Right lobe of liver (tissue), 6 donors: ENCODE data around the gene A4GALT. TPM values are rescaled to one million over a fixed set of nuclear protein-coding genes. Genes with fewer than 3 reads are reported as not detected.
A peak's percentile ranks its signal among the peaks of the same experiment; 100 is the strongest.

Experiments
- ATAC-seq, 4 donors: fragments of 200-7000 bp; cut with Tn5 transposase; one replicate each; pipeline ENCODE4 v1.9.1; 2020; ENCODE audit warnings: mild to moderate bottlenecking in 4 of 4, moderate library complexity in 4 of 4
- DNase-seq, 3 donors: peaks; one replicate each; pipeline ENCODE4 v3.0.0-alpha.2; 2020
- H3K27ac ChIP-seq, 3 donors: fragments of 200-600 bp; one replicate each; pipeline ENCODE4 v1.8.0; 2022
- H3K27me3 ChIP-seq, 2 donors: fragments of 200-600 bp; one replicate each; pipeline ENCODE4 v1.8.0; 2022
- H3K36me3 ChIP-seq, 4 donors: fragments of 200-600 bp; sonication (generic) in 1 of 4; one replicate each; pipeline versions ENCODE4 v1.5.1 to v1.8.0; 2017 to 2022; ENCODE audit warnings: control low read depth in 1 of 4
- H3K4me1 ChIP-seq, 4 donors: fragments of 200-600 bp; sonication (generic) in 1 of 4; one replicate each; pipeline versions ENCODE4 v1.5.1 to v1.8.0; 2017 to 2022; ENCODE audit warnings: control low read depth in 1 of 4
- H3K4me3 ChIP-seq, 3 donors: fragments of 200-600 bp; one replicate each; pipeline ENCODE4 v1.8.0; 2022
- H3K9me3 ChIP-seq, 4 donors: fragments of 200-600 bp; sonication (generic) in 1 of 4; one replicate each; pipeline versions ENCODE4 v1.5.1 to v1.8.0; 2017 to 2022; ENCODE audit warnings: control low read depth in 1 of 4
- CTCF ChIP-seq, 4 donors: fragments of 200-600 bp in 3 of 4; fragments of 450-650 bp in 1 of 4; IDR thresholded peaks; one replicate each; pipeline versions ENCODE4 v1.5.1 to v1.8.0; 2016 to 2022; ENCODE audit warnings: antibody characterized with exemption in 4 of 4, mild to moderate bottlenecking in 2 of 4
- POLR2A ChIP-seq: fragments of 450-650 bp; IDR thresholded peaks from one replicate; pipeline ENCODE4 v1.6.1; 2017; ENCODE audit warnings: antibody characterized with exemption, mild to moderate bottlenecking
- WGBS: methylation state at CpG from one replicate; pipeline ENCODE4 v1.1.6; 2018; ENCODE audit warnings: low coverage, low lambda C conversion rate; ENCODE audit not compliant: insufficient coverage; ENCODE audit errors: missing lambda C conversion rate; 5-methylcytosine and 5-hydroxymethylcytosine counted together
- intact Hi-C, 2 donors: fragments of 100-400 bp; cut with DNase I; formaldehyde crosslinking; loops; one replicate each; pipeline versions ENCODE4 v1.11.2 to v1.14.1; 2022
- total RNA-seq, 6 experiments: library from RNA; depleted of rRNA in 2 of 6; stranded (reverse); fragments of >200 nt in 2 of 6; fragmentation: NEBNext Ultra II Directional in 3 of 6; extraction: Animal tissue kit (Norgen Biotek cat#: 25700) in 3 of 6; gene quantifications; one replicate each; pipeline versions ENCODE4 v1.1.0 to v1.2.4, GENCODE V29; 2016 to 2023
- donor health status: DM: no; HTN: yes; CAD: no.
- donor health status: DM: no; HTN: no; CAD: no.
- donor health status: DM: no; HTN: no; CAD: no.
- donor health status: DM: no; HTN: yes; CAD: no.
- donor health status: DM: no; HTN: yes; CAD: no.

The A4GALT gene
- total RNA-seq, 6 experiments from 2014 or later, result 0.86 to 3.7 (median 2.2) TPM

- 18% methylated on average over 16 of the region's 25 CpGs for WGBS
- Histone ChIP-seq H3K27me3 (no peaks in the 10 kb centered on the region), H3K4me1 (peaks cover 0 to 12% (median 7%) of the 10 kb centered on the region in 4 donors), H3K27ac (peak overlapping the region; percentile 51 to 80 (median 73)), H3K4me3 (peak overlapping the region in 1 of 3 donors; percentile 17), H3K9me3 (no peaks in the 10 kb centered on the region), H3K36me3 (no peaks in the 10 kb centered on the region)
- peak; percentile 83 to 90 (median 86) for ATAC-seq
- peak; percentile 81 to 88 (median 82) for DNase-seq
- intact Hi-C loops, result no loop called here
- TF ChIP-seq CTCF (IDR thresholded peaks at IDR 0.05) (no peak), POLR2A (no peak)
These were observed 32.1 kb downstream of the A4GALT start for GRCh38 chr22:42688241-42689211.

DNA sequence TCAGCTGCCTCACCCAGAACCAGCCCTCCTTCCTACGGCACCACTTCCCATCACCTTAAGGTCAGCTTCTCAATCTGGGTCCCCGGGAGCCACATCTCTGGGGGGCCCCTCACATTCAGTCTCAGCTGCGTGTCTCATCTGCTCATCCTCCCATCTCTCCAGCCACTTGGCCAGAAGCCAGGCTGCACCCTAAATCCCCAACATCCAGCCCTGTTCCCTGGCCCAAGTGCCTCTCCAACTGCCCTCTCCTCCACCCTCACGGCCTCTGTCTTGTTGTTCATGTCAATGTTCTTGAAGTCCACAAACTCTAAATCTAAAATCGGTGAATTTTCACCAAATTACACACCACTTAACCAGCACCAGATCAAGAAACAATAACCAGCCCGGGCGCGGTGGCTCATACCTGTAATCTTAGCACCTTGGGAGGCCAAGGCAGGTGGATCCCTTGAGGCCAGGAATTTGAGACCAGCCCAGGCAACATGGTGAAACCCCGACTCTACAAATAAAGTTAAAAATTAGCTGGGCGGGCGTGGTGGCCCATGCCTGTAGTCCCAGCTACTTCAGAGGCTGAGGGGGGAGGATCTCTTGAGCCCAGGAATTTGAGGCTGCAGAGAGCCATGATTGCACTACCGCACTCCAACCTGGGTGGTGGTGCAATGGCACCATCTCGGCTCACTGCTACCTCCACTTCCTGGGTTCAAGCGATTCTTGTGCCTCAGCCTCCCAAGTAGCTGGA lies 33.7 kb downstream of the A4GALT start:
- ATAC-seq (no peak), DNase-seq (no peak)
- no peak for TF ChIP-seq POLR2A
- no peak for TF ChIP-seq CTCF (IDR thresholded peaks at IDR 0.05)
- intact Hi-C loops, result no loop called here
- H3K27ac ChIP-seq, result no peak overlapping the region
- 88% methylated on average over 11 of the region's 14 CpGs for WGBS
- H3K9me3 ChIP-seq, result no peaks in the 10 kb centered on the region
- H3K36me3 ChIP-seq, result no peaks in the 10 kb centered on the region
- no peak overlapping the region for H3K4me3 ChIP-seq
- no peaks in the 10 kb centered on the region for H3K27me3 ChIP-seq
- peaks cover 0 to 25% (median 10%) of the 10 kb centered on the region in 4 donors for H3K4me1 ChIP-seq

DNA sequence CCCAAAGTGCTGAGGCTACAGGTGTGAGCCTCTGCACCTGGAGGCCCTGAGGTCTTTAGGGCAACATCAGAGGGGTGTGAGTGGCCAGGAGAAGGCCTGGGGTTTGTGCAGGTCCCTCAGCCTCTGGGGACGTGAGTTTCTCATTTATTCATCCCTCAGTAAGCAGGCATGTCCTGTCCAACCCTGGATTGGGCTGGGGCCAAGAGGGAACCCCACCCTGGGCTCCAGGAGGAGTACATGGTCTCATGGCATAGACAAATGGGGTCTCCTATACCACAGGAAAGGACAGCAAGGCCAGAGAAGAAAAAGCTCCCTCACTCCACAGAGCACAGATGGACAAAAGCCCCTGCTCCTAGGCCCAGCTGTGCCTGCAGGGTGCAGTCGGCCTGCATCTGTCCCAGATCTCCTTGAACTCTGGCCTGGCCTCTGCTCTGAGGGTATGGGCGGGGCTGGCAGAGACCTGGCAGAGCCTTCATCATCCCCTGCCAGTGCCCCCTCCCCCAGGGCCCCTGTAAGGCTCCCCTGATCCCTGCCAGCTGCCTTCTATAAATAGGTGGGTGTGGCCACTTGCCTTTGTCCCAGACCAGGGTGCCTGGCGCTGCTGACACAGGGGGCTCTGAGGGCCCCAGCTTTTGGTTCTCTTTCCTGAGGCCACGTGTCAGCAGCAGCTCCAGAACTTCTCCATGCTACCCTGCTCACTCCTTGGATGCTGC lies 34.6 kb downstream of the A4GALT start:
- Histone ChIP-seq H3K36me3 (no peaks in the 10 kb centered on the region), H3K9me3 (no peaks in the 10 kb centered on the region), H3K27ac (no peak overlapping the region), H3K27me3 (no peaks in the 10 kb centered on the region), H3K4me3 (no peak overlapping the region), H3K4me1 (peaks cover 0 to 27% (median 11%) of the 10 kb centered on the region in 4 donors)
- DNase-seq, result no peak
- TF ChIP-seq CTCF (IDR thresholded peaks at IDR 0.05), result no peak
- no peak for TF ChIP-seq POLR2A
- intact Hi-C loops, result no loop called here
- no peak for ATAC-seq
- WGBS, result 43% methylated on average over 1 of the region's 5 CpGs

- H3K9me3 ChIP-seq, result no peaks in the 10 kb centered on the region
- no peak for ATAC-seq
- no peak overlapping the region for H3K4me3 ChIP-seq
- no peaks in the 10 kb centered on the region for H3K36me3 ChIP-seq
- no peak for DNase-seq
- intact Hi-C loops, result no loop called here
- 78% methylated on average over 6 of the region's 11 CpGs for WGBS
- no peak overlapping the region for H3K27ac ChIP-seq
- H3K27me3 ChIP-seq, result no peaks in the 10 kb centered on the region
- H3K4me1 ChIP-seq, result peaks cover 0 to 27% (median 11%) of the 10 kb centered on the region in 4 donors
- TF ChIP-seq CTCF (IDR thresholded peaks at IDR 0.05), result no peak
- TF ChIP-seq POLR2A, result no peak
These were observed 36.0 kb downstream of the A4GALT start for GRCh38 chr22:42684462-42685195.
